ENCODE results near the gene UNC13D. TPM values are rescaled to one million over a fixed set of nuclear protein-coding genes. Genes with fewer than 3 reads are reported as not detected.

The UNC13D gene
- total and polyA plus RNA-seq, 9 of the 15 experiments (the other 6 are each of a cell fraction or from before 2014, with no cell fraction given), result 0.86 to 244 (median 69.2) TPM

DNA sequence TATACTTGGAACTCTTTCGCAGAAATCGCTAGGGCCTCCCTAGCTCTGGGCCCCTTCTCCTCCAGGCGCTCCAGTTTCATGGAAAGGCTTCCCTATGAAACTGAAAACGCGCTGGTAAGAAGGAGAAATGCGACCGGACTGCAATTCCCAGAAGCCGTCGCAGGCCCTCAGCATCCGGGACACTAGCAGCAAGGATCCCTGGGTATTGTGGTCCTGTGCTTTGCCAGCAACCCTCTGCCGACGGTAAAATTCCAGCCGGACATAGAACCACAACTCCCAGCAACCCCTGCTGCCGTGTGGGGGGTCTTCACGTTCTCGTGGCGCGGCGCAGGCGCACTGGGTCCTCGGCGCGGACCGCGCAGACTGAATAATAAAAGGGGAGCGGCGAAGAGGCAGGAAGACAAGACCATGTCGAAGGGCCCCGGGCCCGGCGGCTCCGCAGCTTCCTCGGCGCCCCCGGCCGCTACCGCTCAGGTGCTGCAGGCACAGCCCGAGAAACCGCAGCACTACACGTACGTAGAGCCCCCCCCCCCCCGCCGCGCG lies 59.7 kb downstream of the UNC13D start, which contains the start of gene UNK (continued):
- TF ChIP-seq, protein P1, sequence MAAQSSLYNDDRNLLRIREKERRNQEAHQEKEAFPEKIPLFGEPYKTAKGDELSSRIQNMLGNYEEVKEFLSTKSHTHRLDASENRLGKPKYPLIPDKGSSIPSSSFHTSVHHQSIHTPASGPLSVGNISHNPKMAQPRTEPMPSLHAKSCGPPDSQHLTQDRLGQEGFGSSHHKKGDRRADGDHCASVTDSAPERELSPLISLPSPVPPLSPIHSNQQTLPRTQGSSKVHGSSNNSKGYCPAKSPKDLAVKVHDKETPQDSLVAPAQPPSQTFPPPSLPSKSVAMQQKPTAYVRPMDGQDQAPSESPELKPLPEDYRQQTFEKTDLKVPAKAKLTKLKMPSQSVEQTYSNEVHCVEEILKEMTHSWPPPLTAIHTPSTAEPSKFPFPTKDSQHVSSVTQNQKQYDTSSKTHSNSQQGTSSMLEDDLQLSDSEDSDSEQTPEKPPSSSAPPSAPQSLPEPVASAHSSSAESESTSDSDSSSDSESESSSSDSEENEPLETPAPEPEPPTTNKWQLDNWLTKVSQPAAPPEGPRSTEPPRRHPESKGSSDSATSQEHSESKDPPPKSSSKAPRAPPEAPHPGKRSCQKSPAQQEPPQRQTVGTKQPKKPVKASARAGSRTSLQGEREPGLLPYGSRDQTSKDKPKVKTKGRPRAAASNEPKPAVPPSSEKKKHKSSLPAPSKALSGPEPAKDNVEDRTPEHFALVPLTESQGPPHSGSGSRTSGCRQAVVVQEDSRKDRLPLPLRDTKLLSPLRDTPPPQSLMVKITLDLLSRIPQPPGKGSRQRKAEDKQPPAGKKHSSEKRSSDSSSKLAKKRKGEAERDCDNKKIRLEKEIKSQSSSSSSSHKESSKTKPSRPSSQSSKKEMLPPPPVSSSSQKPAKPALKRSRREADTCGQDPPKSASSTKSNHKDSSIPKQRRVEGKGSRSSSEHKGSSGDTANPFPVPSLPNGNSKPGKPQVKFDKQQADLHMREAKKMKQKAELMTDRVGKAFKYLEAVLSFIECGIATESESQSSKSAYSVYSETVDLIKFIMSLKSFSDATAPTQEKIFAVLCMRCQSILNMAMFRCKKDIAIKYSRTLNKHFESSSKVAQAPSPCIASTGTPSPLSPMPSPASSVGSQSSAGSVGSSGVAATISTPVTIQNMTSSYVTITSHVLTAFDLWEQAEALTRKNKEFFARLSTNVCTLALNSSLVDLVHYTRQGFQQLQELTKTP (IDR thresholded peaks at IDR 0.05; ENCODE audit: low read depth in 1 of 2, partially characterized antibody in 2 of 2), result peak; percentile 83 to 100
- TF ChIP-seq RFX5 (IDR thresholded peaks at IDR 0.05; ENCODE audit: low read depth, low read length), result no peak
- no peak for TF ChIP-seq BDP1 (IDR thresholded peaks at IDR 0.05; ENCODE audit: insufficient read depth, insufficient read length)
- TF ChIP-seq ZNF785 (CRISPR knock-in tag; IDR thresholded peaks at IDR 0.05), result no peak
- TF ChIP-seq SRSF9 (IDR thresholded peaks at IDR 0.05; ENCODE audit: borderline replicate concordance, low read depth, low read length), result no peak
- no peak for TF ChIP-seq NUFIP1 (IDR thresholded peaks at IDR 0.05; ENCODE audit: partially characterized antibody)
- TF ChIP-seq ZNF146 (CRISPR knock-in tag; IDR thresholded peaks at IDR 0.05; ENCODE audit: unreplicated experiment), result no peak
- no peak; the same call in 1 of the 2 replicates for TF ChIP-seq NR2C2 (CRISPR knock-in tag; IDR thresholded peaks at IDR 0.05)
- peak; percentile 94 for TF ChIP-seq NR2C2 (tag; IDR thresholded peaks at IDR 0.05)
- no peak; the same call in 1 of the 2 replicates for TF ChIP-seq OTX1 (CRISPR knock-in tag; IDR thresholded peaks at IDR 0.05)
- no peak for TF ChIP-seq MIER1 (IDR thresholded peaks at IDR 0.05; ENCODE audit: low read depth)
- TF ChIP-seq GABPB2 (CRISPR knock-in tag; conservative IDR thresholded peaks at IDR 0.05), result no peak
- TF ChIP-seq, protein P2, sequence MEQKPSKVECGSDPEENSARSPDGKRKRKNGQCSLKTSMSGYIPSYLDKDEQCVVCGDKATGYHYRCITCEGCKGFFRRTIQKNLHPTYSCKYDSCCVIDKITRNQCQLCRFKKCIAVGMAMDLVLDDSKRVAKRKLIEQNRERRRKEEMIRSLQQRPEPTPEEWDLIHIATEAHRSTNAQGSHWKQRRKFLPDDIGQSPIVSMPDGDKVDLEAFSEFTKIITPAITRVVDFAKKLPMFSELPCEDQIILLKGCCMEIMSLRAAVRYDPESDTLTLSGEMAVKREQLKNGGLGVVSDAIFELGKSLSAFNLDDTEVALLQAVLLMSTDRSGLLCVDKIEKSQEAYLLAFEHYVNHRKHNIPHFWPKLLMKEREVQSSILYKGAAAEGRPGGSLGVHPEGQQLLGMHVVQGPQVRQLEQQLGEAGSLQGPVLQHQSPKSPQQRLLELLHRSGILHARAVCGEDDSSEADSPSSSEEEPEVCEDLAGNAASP (IDR thresholded peaks at IDR 0.05), result no peak
- no peak for TF ChIP-seq RBFOX2 (IDR thresholded peaks at IDR 0.05; ENCODE audit: low read depth, low read length)
- no peak for TF ChIP-seq FOS (IDR thresholded peaks at IDR 0.05; ENCODE audit: extremely low read depth, insufficient read length)
- TF ChIP-seq, protein P3, sequence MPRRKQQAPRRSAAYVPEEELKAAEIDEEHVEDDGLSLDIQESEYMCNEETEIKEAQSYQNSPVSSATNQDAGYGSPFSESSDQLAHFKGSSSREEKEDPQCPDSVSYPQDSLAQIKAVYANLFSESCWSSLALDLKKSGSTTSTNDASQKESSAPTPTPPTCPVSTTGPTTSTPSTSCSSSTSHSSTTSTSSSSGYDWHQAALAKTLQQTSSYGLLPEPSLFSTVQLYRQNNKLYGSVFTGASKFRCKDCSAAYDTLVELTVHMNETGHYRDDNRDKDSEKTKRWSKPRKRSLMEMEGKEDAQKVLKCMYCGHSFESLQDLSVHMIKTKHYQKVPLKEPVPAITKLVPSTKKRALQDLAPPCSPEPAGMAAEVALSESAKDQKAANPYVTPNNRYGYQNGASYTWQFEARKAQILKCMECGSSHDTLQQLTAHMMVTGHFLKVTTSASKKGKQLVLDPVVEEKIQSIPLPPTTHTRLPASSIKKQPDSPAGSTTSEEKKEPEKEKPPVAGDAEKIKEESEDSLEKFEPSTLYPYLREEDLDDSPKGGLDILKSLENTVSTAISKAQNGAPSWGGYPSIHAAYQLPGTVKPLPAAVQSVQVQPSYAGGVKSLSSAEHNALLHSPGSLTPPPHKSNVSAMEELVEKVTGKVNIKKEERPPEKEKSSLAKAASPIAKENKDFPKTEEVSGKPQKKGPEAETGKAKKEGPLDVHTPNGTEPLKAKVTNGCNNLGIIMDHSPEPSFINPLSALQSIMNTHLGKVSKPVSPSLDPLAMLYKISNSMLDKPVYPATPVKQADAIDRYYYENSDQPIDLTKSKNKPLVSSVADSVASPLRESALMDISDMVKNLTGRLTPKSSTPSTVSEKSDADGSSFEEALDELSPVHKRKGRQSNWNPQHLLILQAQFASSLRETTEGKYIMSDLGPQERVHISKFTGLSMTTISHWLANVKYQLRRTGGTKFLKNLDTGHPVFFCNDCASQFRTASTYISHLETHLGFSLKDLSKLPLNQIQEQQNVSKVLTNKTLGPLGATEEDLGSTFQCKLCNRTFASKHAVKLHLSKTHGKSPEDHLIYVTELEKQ (CRISPR knock-in tag; IDR thresholded peaks at IDR 0.05), result no peak
- TF ChIP-seq, protein P4, sequence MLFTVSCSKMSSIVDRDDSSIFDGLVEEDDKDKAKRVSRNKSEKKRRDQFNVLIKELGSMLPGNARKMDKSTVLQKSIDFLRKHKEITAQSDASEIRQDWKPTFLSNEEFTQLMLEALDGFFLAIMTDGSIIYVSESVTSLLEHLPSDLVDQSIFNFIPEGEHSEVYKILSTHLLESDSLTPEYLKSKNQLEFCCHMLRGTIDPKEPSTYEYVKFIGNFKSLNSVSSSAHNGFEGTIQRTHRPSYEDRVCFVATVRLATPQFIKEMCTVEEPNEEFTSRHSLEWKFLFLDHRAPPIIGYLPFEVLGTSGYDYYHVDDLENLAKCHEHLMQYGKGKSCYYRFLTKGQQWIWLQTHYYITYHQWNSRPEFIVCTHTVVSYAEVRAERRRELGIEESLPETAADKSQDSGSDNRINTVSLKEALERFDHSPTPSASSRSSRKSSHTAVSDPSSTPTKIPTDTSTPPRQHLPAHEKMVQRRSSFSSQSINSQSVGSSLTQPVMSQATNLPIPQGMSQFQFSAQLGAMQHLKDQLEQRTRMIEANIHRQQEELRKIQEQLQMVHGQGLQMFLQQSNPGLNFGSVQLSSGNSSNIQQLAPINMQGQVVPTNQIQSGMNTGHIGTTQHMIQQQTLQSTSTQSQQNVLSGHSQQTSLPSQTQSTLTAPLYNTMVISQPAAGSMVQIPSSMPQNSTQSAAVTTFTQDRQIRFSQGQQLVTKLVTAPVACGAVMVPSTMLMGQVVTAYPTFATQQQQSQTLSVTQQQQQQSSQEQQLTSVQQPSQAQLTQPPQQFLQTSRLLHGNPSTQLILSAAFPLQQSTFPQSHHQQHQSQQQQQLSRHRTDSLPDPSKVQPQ (CRISPR knock-in tag; IDR thresholded peaks at IDR 0.05; ENCODE audit: borderline replicate concordance), result no peak
- no peak for TF ChIP-seq STAT5A (IDR thresholded peaks at IDR 0.05; ENCODE audit: borderline replicate concordance, low read length)
